Neural cell (in vitro differentiated cells): ENCODE data around the gene GUCY2C. TPM values are rescaled to one million over a fixed set of nuclear protein-coding genes. Genes with fewer than 3 reads are reported as not detected.

Source experiments
- H2AFZ ChIP-seq: fragments of 200-600, 300-800 bp; sonication (generic), shearing (Covaris generic); 2 replicates; pipeline ENCODE4 v1.6.0; 2014; ENCODE audit warnings: low read depth, mild to moderate bottlenecking, antibody characterized with exemption, low read length, moderate library complexity
- H3F3A ChIP-seq: fragments of 200-600 bp; shearing (Covaris generic); 2 replicates; pipeline ENCODE4 v1.6.1; 2016; ENCODE audit warnings: mild to moderate bottlenecking, moderate library complexity, mixed read lengths, antibody characterized with exemption, low read length; ENCODE audit not compliant: insufficient read depth, poor library complexity, severe bottlenecking
- H3K27ac ChIP-seq: fragments of 200-600, 300-800 bp; sonication (generic), shearing (Covaris generic); 2 replicates; pipeline ENCODE4 v1.5.1; 2014; ENCODE audit warnings: mild to moderate bottlenecking, low read length, moderate library complexity
- H3K27me3 ChIP-seq: fragments of 300-800, 200-600 bp; sonication (generic), shearing (Covaris generic); 2 replicates; pipeline ENCODE4 v1.6.0; 2014; ENCODE audit warnings: mild to moderate bottlenecking, low read depth, low read length, moderate library complexity; ENCODE audit not compliant: insufficient read depth
- H3K36me3 ChIP-seq: fragments of 300-800, 200-600 bp; sonication (generic), shearing (Covaris generic); 2 replicates; pipeline ENCODE4 v1.5.1; 2014; ENCODE audit warnings: mild to moderate bottlenecking, antibody characterized with exemption, low read length, moderate library complexity; ENCODE audit not compliant: insufficient read depth
- H3K4me2 ChIP-seq: fragments of 300-800, 200-600 bp; sonication (generic), shearing (Covaris generic); 2 replicates; pipeline ENCODE4 v1.6.0; 2014; ENCODE audit warnings: mild to moderate bottlenecking, low read length
- H3K4me3 ChIP-seq: fragments of 300-800, 200-600 bp; sonication (generic), shearing (Covaris generic); 2 replicates; pipeline ENCODE4 v1.5.1; 2014; ENCODE audit warnings: mild to moderate bottlenecking, low read length, moderate library complexity
- H3K79me2 ChIP-seq: fragments of 200-600 bp; shearing (Covaris generic); replicated peaks from 2 replicates; pipeline ENCODE4 v1.6.0; 2014; ENCODE audit warnings: mild to moderate bottlenecking, low read length, moderate library complexity; ENCODE audit not compliant: insufficient read depth
- H3K9ac ChIP-seq: fragments of 300-800, 200-600 bp; sonication (generic), shearing (Covaris generic); 2 replicates; pipeline ENCODE4 v1.6.1; 2016; ENCODE audit warnings: mild to moderate bottlenecking, low read length, mixed read lengths
- H3K9me2 ChIP-seq: fragments of 200-600 bp; shearing (Covaris generic); 2 replicates; pipeline ENCODE4 v1.6.1; 2016; ENCODE audit warnings: mild to moderate bottlenecking, low read length, mixed read lengths; ENCODE audit not compliant: insufficient read depth
- H3K9me3 ChIP-seq: fragments of 200-600, 300-800 bp; sonication (generic), shearing (Covaris generic); 2 replicates; pipeline ENCODE4 v1.6.1; 2016; ENCODE audit warnings: mild to moderate bottlenecking, mixed run types, low read length, moderate library complexity, mixed read lengths
- H4K20me1 ChIP-seq: fragments of 200-600 bp; shearing (Covaris generic); 2 replicates; pipeline ENCODE4 v1.6.1; 2016; ENCODE audit warnings: mild to moderate bottlenecking, mixed run types; ENCODE audit not compliant: insufficient read depth
- EP300 ChIP-seq: fragments of 450-650 bp; conservative IDR thresholded peaks from 2 replicates; pipeline ENCODE4 v1.6.1; 2014; ENCODE audit warnings: antibody characterized with exemption, mild to moderate bottlenecking, moderate library complexity; ENCODE audit not compliant: poor library complexity, severe bottlenecking
- EZH2 ChIP-seq: fragments of 200-600, 300-800 bp; shearing (Covaris generic), sonication (generic); IDR thresholded peaks from 2 replicates; pipeline ENCODE4 v1.6.1; 2014; ENCODE audit warnings: antibody characterized with exemption, low read length, borderline replicate concordance, mild to moderate bottlenecking; ENCODE audit not compliant: insufficient read depth, poor library complexity, severe bottlenecking
- MXI1 ChIP-seq: fragments of 450-650 bp; conservative IDR thresholded peaks from 2 replicates; pipeline ENCODE4 v1.6.1; 2014; ENCODE audit warnings: antibody characterized with exemption, mild to moderate bottlenecking; ENCODE audit not compliant: poor library complexity, severe bottlenecking
- POLR2AphosphoS5 ChIP-seq: IDR thresholded peaks from 2 replicates; pipeline ENCODE4 v1.6.1; 2012
- RAD21 ChIP-seq: fragments of 450-650 bp; conservative IDR thresholded peaks from 2 replicates; pipeline ENCODE4 v1.6.1; 2014; ENCODE audit warnings: antibody characterized with exemption, mild to moderate bottlenecking, moderate library complexity
- SMC3 ChIP-seq: fragments of 450-650 bp; conservative IDR thresholded peaks from 2 replicates; pipeline ENCODE4 v1.6.1; 2014; ENCODE audit warnings: antibody characterized with exemption, mild to moderate bottlenecking, moderate library complexity; ENCODE audit not compliant: poor library complexity
- TAF1 ChIP-seq: IDR thresholded peaks from 2 replicates; pipeline ENCODE4 v1.6.1; 2012; ENCODE audit warnings: low read depth
- polyA plus RNA-seq: library from polyadenylated mRNA; depleted of rRNA; stranded (reverse); fragments of >200 nt; gene quantifications from 2 replicates; pipeline ENCODE4 v1.2.3, GENCODE V29; 2014
- TF ChIP-seq, protein P1 (sequence below): fragments of 450-650 bp; IDR thresholded peaks from 2 replicates; pipeline ENCODE4 v1.5.1; 2014; ENCODE audit warnings: antibody characterized with exemption, mild to moderate bottlenecking, moderate library complexity; ENCODE audit not compliant: poor library complexity, severe bottlenecking
- TF ChIP-seq, protein P2 (sequence below): IDR thresholded peaks from 2 replicates; pipeline ENCODE4 v1.6.1; 2012; ENCODE audit warnings: borderline replicate concordance

The GUCY2C gene
- polyA plus RNA-seq, 1 donor from 2014 or later: not detected

DNA sequence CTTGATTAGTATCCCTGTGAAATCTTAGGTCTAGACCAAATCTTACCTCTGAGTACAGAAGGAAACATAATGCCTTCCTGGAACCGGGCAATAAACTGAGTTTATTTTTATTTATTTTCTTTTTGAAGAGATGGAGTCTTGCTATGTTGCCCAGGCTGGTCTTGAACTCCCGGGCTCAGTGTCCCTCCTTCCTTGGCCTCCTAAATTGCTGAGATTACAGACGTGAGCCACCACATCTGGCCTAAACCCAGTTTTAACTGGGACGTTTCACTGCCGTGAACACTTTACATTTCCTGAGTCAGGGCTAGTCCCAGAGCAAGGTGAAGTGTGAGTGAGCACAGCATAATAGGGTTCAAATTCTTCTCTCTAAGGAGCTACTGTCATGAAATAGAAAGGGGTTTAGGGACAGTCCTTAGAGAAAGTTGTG, 671 bp downstream of the GUCY2C start:
- Histone ChIP-seq H3K9me3 (no peaks in the 10 kb centered on the region), H3K79me2 (no peaks in the 10 kb centered on the region), H3K36me3 (no peaks in the 10 kb centered on the region), H3F3A (no peaks in the 10 kb centered on the region), H3K4me2 (no peak overlapping the region), H2AFZ (no peak overlapping the region), H3K4me3 (no peak overlapping the region), H3K9me2 (no peaks in the 10 kb centered on the region), H4K20me1 (no peaks in the 10 kb centered on the region), H3K9ac (no peak overlapping the region), H3K27me3 (no peaks in the 10 kb centered on the region), H3K27ac (no peak overlapping the region)
- TF ChIP-seq POLR2AphosphoS5 (no peak), EP300 (no peak), RAD21 (no peak), EZH2 (no peak), SMC3 (no peak), MXI1 (no peak), TAF1 (no peak)
- TF ChIP-seq, protein P1, sequence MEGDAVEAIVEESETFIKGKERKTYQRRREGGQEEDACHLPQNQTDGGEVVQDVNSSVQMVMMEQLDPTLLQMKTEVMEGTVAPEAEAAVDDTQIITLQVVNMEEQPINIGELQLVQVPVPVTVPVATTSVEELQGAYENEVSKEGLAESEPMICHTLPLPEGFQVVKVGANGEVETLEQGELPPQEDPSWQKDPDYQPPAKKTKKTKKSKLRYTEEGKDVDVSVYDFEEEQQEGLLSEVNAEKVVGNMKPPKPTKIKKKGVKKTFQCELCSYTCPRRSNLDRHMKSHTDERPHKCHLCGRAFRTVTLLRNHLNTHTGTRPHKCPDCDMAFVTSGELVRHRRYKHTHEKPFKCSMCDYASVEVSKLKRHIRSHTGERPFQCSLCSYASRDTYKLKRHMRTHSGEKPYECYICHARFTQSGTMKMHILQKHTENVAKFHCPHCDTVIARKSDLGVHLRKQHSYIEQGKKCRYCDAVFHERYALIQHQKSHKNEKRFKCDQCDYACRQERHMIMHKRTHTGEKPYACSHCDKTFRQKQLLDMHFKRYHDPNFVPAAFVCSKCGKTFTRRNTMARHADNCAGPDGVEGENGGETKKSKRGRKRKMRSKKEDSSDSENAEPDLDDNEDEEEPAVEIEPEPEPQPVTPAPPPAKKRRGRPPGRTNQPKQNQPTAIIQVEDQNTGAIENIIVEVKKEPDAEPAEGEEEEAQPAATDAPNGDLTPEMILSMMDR: no peak
- TF ChIP-seq, protein P2, sequence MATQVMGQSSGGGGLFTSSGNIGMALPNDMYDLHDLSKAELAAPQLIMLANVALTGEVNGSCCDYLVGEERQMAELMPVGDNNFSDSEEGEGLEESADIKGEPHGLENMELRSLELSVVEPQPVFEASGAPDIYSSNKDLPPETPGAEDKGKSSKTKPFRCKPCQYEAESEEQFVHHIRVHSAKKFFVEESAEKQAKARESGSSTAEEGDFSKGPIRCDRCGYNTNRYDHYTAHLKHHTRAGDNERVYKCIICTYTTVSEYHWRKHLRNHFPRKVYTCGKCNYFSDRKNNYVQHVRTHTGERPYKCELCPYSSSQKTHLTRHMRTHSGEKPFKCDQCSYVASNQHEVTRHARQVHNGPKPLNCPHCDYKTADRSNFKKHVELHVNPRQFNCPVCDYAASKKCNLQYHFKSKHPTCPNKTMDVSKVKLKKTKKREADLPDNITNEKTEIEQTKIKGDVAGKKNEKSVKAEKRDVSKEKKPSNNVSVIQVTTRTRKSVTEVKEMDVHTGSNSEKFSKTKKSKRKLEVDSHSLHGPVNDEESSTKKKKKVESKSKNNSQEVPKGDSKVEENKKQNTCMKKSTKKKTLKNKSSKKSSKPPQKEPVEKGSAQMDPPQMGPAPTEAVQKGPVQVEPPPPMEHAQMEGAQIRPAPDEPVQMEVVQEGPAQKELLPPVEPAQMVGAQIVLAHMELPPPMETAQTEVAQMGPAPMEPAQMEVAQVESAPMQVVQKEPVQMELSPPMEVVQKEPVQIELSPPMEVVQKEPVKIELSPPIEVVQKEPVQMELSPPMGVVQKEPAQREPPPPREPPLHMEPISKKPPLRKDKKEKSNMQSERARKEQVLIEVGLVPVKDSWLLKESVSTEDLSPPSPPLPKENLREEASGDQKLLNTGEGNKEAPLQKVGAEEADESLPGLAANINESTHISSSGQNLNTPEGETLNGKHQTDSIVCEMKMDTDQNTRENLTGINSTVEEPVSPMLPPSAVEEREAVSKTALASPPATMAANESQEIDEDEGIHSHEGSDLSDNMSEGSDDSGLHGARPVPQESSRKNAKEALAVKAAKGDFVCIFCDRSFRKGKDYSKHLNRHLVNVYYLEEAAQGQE: no peak

DNA sequence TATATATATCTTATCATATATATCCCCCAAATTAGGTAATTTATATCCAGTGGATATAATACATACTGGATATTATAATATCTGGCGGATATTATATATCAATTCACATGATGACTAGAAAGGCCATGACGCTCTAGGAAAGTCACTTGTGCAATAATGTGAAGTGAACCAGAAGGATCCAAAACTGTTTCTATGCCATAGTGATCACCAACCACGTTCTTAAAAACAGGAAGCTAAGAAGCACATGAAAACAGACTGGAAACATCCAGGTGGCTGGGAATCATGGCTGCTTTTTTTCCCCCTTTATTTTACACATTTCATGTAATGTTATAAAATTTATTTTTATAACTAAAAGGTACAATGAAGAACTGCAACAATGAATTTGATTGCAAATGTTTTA, 1.4 kb downstream of the GUCY2C start:
- H3K9me2 ChIP-seq: no peaks in the 10 kb centered on the region
- no peak overlapping the region for H2AFZ ChIP-seq
- no peak overlapping the region for H3K27ac ChIP-seq
- no peak overlapping the region for H3K9ac ChIP-seq
- no peaks in the 10 kb centered on the region for H3K9me3 ChIP-seq
- no peak overlapping the region for H3K4me3 ChIP-seq
- no peaks in the 10 kb centered on the region for H4K20me1 ChIP-seq
- TF ChIP-seq, protein P1: no peak
- TF ChIP-seq POLR2AphosphoS5 (no peak), EP300 (no peak), EZH2 (no peak), MXI1 (no peak), TAF1 (no peak), RAD21 (no peak), SMC3 (no peak)
- TF ChIP-seq, protein P2: no peak
- H3K27me3 ChIP-seq: no peaks in the 10 kb centered on the region
- no peaks in the 10 kb centered on the region for H3K36me3 ChIP-seq
- no peaks in the 10 kb centered on the region for H3K79me2 ChIP-seq
- no peaks in the 10 kb centered on the region for H3F3A ChIP-seq
- H3K4me2 ChIP-seq: no peak overlapping the region
